GM19438 (cell line): ENCODE measurements around the gene ZDHHC8.

ENCODE experiments used
- ATAC-seq: cut with Tn5 transposase; IDR thresholded peaks from one replicate; pipeline ENCODE4 v1.9.1; 2021; ENCODE audit warnings: low read depth; ENCODE audit not compliant: unreplicated experiment

Gene ZDHHC8

GRCh38 chr22:20094197-20094807 lies 37.3 kb upstream of the ZDHHC8 start:
- no peak for ATAC-seq

GRCh38 chr22:20095521-20095920 lies 36.1 kb upstream of the ZDHHC8 start:
- no peak for ATAC-seq

- ATAC-seq, result no peak
These were observed 34.8 kb upstream of the ZDHHC8 start for GRCh38 chr22:20096574-20097420.

- no peak for ATAC-seq
These were observed 32.4 kb upstream of the ZDHHC8 start for GRCh38 chr22:20099099-20099711.

- no peak for ATAC-seq
These were observed 30.0 kb upstream of the ZDHHC8 start for GRCh38 chr22:20101638-20102037.

GRCh38 chr22:20102203-20102780 lies 29.3 kb upstream of the ZDHHC8 start:
- ATAC-seq, result no peak

GRCh38 chr22:20105456-20106204 lies 26.0 kb upstream of the ZDHHC8 start:
- no peak for ATAC-seq

GRCh38 chr22:20106205-20106848 lies 25.3 kb upstream of the ZDHHC8 start:
- no peak for ATAC-seq

- ATAC-seq, result no peak
These were observed 24.8 kb upstream of the ZDHHC8 start for GRCh38 chr22:20106849-20107237.

GRCh38 chr22:20107471-20107901 lies 24.1 kb upstream of the ZDHHC8 start:
- ATAC-seq, result no peak

- no peak for ATAC-seq
These were observed 23.4 kb upstream of the ZDHHC8 start for GRCh38 chr22:20107951-20108756.

- no peak for ATAC-seq
These were observed 22.8 kb upstream of the ZDHHC8 start for GRCh38 chr22:20108757-20109230.

GRCh38 chr22:20109411-20110358 lies 21.9 kb upstream of the ZDHHC8 start:
- ATAC-seq, result no peak

- no peak for ATAC-seq
These were observed 21.1 kb upstream of the ZDHHC8 start for GRCh38 chr22:20110359-20110985.

GRCh38 chr22:20111045-20111688 lies 20.4 kb upstream of the ZDHHC8 start:
- no peak for ATAC-seq

- ATAC-seq, result no peak
These were observed 19.6 kb upstream of the ZDHHC8 start for GRCh38 chr22:20111689-20112622.
